HG03354 (cell line): ENCODE data around the gene MBD5.
"Not testable (repeated sequence)": the region's sequence is repeated elsewhere in the genome, so short reads cannot be mapped to it uniquely, and the experiment has no call there.

Experiments
- ATAC-seq: cut with Tn5 transposase; IDR thresholded peaks from one replicate; pipeline ENCODE4 v1.9.1; 2021; ENCODE audit warnings: mild to moderate bottlenecking; ENCODE audit not compliant: unreplicated experiment, poor library complexity, severe bottlenecking

MBD5 gene

DNA sequence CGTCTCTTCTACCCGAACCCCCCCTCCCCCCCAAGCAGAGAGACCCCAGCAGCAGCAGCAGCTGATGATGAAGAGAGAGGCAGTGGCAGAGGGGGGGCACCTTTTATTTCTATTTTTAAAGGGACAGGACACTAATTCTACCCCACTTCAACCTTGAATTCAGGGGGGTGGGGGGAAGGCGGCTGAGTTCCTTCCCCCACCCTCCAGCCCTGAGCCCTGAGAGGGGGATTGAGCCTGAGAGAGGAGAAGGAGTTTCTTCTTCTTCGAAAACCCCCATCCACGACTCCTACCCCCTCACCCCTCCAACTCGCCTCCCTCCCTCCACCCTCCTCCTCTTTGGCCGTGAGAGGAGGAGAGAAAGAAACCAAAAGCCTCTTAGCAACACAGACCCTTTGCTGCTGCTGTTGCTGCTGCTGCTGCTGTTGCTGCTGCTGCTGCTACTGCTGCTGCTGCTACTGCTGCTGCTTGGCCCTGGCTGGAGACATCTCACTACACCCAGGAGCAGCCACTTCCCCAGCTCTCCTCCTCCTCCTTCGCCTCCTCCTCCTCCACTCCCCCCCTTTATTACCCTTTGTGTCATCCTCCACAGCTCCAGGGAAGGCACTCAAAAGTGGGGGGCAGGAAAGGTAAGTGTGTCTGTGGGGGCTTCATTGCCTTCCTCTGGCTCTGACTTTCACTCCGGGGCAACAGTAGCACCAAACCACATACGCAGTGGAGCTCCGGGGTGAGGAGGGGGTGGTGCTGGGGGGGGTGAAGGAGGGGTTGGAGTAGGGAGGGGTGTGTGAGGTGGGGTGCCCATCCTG, at the start of gene MBD5:
TSS of gene MBD5 (plus strand) at position 33 of the 803 bp plus-strand sequence.
- peak; percentile 56 for ATAC-seq

DNA sequence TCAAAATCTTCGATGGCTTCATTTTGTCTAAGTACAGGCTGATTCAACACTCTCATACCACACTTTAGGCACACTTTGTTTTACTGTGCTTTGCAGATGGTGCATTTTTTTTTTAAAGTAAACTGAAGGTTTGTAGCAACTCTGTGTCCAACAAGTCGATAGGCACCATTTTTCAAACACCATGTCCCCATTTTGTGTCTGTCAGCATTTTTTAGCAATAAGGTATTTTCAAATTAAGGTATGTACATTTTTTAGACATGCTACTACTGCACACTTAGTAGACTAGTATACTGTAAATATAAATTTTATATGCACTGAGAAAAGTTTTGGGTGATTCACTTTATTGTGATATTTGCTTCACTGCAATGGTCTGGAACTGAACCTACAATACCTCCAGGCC, 44.8 kb upstream of the MBD5 start:
- ATAC-seq: no peak

DNA sequence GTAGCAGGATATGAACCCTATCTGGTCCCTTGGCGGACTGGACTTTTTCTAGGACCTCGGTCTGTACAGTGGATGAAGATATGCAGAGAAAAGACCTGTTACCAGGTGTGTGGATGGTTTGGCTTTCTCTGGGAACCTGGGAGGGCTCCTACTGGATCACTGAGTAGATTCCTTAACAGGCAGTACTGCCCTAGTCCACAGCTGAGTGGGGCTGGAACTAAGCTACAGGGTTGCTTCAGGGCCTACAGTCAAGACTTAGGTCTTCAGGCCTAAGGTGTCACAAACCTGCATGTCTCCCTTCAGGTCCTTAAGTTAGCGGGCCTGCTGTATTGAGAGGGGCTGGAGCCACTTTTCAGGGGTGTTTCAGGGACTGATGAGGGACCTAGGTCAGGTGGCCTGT, 43.2 kb upstream of the MBD5 start:
- ATAC-seq: no peak

DNA sequence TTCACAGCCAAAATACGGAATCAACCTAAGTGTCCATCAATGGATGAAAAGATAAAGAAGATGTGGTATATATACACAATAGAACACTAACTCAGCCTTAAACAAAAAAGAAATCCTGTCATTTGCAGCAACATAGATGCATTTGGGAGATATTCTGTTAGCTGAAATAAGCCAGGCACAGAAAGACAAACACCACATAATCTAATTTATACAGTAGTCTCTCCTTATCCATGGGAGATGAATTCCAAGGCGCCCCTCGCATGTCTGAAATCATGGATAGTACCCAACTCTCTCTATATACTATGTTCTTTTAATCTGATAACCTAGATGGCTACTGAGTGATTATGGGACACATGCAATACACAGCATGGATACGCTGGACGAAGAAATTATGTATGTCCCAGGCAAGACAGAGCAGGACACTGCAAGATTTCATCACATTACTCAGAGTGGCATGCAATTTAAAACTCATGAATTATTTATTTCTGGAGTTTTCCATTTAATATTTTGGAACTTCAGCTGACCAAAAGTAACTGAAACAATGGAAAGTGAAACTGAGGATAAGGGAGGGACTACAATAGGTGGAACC, 39.9 kb upstream of the MBD5 start:
- no peak for ATAC-seq

DNA sequence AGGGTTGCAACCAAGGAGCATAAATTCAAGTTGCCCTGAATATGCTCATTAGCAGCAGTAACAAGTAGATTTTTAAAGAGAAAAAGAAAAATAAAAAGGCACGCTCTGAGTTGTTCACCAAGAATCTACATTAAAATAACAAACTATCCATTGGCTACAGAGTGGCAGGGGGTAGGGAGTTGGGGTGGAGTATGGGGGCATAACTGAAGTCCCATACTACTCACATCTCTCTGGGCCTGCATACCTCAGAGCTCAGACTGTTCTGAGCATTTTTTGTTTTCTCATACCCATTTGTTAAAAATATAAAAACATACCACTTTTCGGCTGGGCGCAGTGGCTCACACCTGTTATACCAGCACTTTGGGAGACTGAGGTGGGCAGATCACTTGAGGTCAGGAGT, 31.8 kb upstream of the MBD5 start:
- no peak for ATAC-seq

DNA sequence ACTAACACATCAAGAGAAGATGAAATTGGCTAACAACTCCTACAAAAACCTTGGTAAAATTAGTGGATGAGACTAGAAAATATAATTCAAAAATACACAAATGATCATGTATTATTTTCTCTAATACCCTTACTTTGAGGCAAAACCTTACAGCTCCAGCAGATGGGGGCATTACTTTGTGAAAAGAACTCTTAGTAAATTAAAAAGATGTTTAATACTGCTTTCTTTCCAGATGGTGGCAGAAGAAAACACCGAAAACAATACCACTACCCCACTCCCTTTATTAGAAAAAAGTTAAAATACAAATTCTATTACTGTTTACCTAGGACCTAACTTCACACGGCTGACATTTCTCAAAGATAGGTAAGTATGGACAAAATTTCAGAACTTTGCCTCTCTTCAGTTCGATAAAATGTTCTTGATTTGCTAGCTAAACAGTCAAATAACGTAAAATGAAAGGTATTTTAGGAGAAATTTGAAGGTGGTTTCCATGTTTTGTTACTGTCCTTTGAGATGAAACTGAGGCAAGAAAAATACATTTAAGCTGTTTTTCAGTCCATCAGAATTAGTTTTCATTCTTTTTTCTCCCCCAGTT, 31.0 kb upstream of the MBD5 start:
- ATAC-seq: peak; percentile 94

DNA sequence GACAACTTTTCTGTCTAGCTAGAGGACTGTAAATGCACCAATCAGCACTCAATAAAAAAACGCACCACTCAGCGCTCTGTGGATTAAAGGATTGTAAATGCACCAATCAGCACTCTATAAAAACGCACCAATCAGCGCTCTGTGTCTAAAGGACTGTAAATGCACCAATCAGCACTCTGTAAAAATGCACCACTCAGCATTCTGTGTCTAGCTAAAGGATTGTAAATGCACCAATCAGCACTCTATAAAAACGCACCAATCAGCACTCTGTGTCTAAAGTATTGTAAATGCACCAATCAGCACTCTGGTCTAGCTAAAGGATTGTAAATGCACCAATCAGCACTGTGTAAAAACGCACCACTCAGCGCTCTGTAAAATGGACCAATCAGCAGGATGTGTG, 25.9 kb upstream of the MBD5 start:
- not testable (repeated sequence) for ATAC-seq

GRCh38 chr2:147996828-147997227, 24.1 kb upstream of the MBD5 start:
- no peak for ATAC-seq

DNA sequence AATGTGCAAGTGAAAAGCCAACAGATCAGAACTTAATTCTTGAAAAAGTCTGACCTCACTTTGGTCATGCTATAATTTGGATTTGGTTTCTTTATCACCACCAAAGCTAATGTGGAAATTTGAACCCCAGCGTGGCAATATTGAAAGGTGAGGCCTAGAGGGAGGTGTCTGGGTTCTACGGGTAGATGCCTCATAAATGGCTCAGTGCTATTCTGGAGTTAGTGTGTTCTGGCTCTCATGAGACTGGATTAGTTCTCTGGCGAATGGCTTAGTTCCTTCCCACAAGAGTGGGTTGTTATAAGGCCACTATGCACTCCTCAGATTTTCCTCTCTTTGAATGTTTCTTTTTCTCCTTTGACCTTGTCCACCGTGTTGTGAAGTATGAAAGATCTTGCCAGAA, 22.7 kb upstream of the MBD5 start:
- ATAC-seq: no peak

- ATAC-seq: no peak
Measured at GRCh38 chr2:147999126-147999525, 21.8 kb upstream of the MBD5 start.

DNA sequence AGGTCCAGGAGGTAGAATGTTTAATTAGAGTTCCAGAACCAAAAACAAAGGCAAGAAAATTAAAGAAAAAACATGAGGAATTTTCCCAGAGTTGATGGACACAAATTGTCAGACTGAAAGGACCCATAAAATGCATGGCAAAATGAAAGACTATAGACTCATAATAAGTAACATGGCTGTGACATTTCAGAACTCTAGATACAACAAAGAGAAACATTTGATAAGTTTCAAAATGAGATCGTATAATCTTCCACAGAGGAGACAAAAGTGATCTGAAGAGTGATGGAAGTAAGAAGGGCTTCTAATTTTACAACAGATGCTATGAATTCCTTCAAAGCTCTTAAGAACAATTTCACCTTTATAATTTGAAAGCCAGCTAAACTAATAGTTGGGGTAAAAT, 20.8 kb upstream of the MBD5 start:
- ATAC-seq: no peak

DNA sequence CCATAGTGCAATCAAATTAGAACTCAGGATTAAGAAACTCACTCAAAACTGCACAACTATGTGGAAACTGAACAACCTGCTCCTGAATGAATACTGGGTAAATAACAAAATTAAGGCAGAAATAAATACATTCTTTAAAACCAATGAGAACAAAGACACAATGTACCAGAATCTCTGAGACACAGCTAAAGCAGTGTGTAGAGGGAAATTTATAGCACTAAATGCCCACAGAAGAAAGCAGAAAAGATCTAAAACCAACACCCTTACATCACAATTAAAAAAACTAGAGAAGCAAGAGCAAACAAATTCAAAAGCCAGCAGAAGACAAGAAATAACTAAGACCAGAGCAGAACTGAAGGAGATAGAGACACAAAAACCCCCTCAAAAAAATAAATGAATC, 18.5 kb upstream of the MBD5 start:
- not testable (repeated sequence) for ATAC-seq

DNA sequence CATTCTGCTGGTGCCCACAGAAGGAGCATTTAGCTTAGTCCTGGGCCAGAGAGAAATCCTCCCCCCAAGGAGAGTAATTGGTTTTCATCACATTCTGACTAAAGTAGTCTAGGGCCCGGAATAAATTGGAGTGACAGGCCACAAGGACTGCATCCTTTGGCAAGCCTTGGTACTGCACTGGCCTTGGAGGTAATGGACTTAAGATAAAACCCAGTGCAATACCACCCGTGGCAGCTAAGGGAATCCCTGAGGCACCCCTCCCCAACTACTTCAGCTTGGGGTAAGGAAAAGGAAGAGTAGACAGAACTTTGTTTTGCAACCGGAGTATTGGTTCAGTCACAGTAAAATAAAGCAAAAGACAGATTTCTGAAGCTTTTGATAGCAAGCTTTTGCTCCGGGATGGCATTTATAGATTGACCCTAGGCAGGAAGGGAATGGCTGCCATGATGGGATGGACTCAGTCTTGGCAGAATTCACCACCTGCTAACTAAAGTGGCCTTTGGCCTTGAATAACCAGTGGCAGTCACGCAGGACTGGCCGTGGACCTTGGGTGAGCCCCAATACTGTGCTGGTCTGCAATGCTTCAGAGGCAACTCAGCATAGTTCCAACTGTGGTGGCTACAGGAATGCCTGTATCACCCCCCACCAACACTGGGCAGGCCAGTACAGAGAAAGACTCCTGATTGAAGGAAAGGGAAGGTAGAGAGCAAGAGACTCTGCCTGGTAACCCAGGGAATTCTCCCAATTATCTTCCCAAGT, 14.5 kb upstream of the MBD5 start:
- no peak for ATAC-seq

GRCh38 chr2:148007219-148007900, 13.5 kb upstream of the MBD5 start:
- no peak for ATAC-seq

- not testable (repeated sequence) for ATAC-seq
Measured at GRCh38 chr2:148008411-148008810, 12.5 kb upstream of the MBD5 start.

DNA sequence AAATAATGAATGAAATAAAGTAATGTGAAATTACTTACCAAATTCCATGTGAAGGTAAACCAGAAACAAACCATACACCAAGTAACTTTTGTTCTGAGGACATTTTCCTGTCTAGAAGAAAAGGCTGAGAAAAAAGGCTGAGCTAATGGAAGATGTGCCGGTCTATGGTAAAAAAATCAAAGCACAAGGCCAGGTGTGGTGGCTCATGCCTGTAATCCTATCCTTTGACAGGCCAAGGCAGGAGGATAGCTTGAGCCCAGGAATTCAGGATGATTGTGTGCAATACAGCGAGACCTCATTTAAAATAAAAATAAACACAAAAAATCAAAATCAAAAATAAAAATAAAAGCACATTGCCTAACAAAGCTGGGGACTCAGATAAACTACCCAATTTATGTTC, 7.0 kb upstream of the MBD5 start:
- ATAC-seq: no peak

DNA sequence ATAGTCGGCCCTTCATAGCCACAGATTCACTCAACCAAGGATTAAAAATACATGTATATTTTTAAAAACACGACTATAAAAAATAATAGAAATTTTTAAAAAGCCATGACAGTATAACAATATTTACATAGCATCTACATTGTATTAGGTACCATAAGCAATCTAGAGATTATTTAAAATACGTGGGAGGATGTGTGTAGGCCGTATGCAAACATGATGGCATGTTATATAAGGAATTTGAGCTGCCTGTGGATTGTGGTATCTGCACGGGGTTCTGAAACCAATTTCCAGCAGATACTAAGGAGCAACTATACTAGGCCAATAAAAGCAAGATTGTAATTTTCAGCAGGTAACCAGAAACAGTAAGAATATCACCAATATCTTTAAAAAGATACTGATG, 6.3 kb upstream of the MBD5 start:
- no peak for ATAC-seq

DNA sequence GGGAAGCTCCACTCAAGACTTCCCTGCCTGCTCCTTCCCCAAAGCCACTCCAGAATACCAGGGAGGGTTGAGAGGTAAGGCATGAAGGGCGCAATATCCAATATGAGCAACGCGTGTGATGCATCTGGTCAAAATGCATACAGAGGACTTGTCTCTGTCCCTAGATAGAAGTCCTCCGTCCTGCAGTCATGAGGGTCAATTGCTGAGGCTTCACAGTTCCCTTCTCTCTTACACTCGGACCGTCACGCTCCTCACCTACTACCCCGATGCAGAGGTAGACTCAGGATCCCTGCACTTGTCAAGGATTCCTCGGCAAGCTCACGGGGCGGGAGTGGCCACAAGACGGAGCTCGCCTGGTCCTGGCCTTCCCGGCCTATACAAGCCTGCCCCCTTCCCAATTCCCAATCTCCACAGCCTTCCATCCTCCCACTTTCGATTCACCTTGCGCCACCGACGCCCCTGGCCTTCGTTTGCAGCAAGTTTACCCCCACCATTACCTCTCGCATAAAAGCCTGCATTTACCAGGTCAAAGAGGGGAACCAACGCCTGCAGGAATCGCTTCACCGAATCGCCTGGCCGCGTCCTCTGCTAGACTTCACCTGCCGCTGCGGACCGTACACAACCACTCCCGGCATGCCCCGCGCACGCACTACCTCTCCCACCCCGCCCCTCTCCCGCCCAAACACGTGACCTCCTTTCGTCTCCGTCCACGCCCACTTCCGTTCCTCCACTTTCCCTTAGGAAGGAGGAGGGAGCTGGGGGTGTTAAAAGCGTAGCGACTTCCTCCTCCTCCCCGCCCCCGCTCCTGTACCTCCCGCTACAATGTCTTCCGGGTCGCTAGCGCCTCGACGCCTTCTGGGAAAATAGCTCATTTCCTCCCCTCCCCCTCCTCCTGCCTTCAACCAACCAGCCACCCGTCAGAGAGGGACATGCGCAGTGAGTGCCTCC, 506 bp upstream of the MBD5 start, which contains the start of gene ORC4:
TSS of gene ORC4 (minus strand) at position 627 of the 948 bp plus-strand sequence. CDS start 44,779 bp downstream, outside the sequence.
- ATAC-seq: peak; percentile 82

DNA sequence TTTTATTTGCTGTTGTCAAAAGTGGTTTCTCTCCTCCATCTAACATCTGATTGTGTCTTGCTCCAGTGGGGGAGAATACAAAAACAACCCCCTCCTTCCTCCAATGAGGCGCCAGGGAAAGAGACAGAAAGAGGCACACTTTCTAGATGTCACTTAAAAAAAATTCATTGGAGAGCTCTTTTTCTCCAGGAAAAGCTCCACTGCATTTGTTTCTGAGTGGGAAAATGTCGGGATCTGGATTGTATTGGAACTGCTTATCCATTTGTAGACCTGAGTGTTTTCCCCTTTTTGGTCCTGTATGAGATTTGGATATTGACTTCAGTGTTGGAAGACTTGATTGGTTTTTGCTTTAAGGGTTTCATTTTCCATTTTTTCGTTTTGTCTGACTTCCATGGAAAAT, 995 bp downstream of the MBD5 start:
- no peak for ATAC-seq
